ENCODE data around the gene OCLN. TPM values are rescaled to one million over a fixed set of nuclear protein-coding genes. Genes with fewer than 3 reads are reported as not detected.
"Not testable (repeated sequence)": the region's sequence is repeated elsewhere in the genome, so short reads cannot be mapped to it uniquely, and the experiment has no call there.

Gene OCLN
- total RNA-seq, 1 experiment from 2014 or later = 35.4 TPM

DNA sequence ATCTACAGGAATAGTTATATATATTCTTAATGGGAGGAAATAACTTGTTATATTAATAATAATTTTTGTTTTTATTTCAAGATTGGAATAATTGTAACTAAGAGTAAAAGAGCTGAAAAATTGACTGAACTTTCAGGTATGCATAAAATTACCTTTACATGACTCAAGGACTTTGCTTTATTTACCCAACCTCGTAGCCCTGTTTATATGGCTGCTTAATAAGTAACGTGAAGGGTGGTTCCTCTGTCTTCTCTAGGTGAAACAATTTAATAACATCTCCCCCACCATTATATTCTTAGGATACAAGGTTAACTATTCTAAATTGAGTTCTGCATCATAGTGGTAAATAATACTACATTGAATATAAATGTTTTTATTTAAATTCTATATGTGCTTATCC is 75.5 kb downstream of the OCLN start:
- BruUV-seq (replicated peaks) = not testable (repeated sequence)

DNA sequence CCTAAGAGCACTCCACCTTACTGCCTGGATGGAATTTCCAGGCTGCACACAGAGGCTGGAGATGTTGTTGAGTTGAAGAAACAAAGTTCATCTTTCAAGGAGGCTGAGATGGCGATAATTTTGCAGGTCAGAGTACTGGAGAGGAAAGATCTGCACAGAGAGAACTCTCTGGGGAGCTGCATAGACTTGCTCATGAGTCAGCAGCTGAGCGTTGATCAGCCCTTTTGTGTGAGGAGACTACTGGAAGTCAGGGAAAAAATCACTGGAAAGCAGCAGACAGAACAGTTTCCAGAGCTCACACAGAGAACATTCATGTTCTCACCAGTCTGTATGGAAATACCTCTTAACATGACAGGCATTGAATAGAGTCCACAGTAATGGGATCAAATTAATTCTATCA is 90.8 kb downstream of the OCLN start:
- not testable (repeated sequence) for DNase-seq

More for the DNA sequence above, 75.5 kb downstream of the OCLN start:
- H3K9me2 ChIP-seq (replicated peaks; ENCODE audit: low read length); H3K27me3 ChIP-seq (ENCODE audit: low read length); intact Hi-C loops (cut with micrococcal nuclease); ATAC-seq; H3K9ac ChIP-seq (ENCODE audit: low read length); H3K4me2 ChIP-seq (ENCODE audit: low read length); CTCF ChIA-PET; H3K4me1 ChIP-seq (ENCODE audit: insufficient read depth, low read length); H4K20me1 ChIP-seq (ENCODE audit: low read length); H3K36me3 ChIP-seq (ENCODE audit: low read depth, low read length); H3K9me3 ChIP-seq (ENCODE audit: low read length); DNase-seq; H3K79me2 ChIP-seq (ENCODE audit: low read length); H3K27ac ChIP-seq (ENCODE audit: low read length); H3F3A ChIP-seq (ENCODE audit: low read length, unreplicated experiment); POLR2A ChIA-PET (ENCODE audit: unreplicated experiment); H3K4me3 ChIP-seq (ENCODE audit: low read length); H2AFZ ChIP-seq (ENCODE audit: low read length): not testable (repeated sequence)

GRCh38 chr5:69596114-69596840 is 103.7 kb downstream of the OCLN start:
- H3K4me2 ChIP-seq (ENCODE audit: low read length); ATAC-seq; H3K4me3 ChIP-seq (ENCODE audit: low read length); H3K27ac ChIP-seq (ENCODE audit: low read length); H3F3A ChIP-seq (ENCODE audit: low read length, unreplicated experiment); H3K9ac ChIP-seq (ENCODE audit: low read length); POLR2A ChIA-PET (ENCODE audit: unreplicated experiment); intact Hi-C loops (cut with micrococcal nuclease); H3K79me2 ChIP-seq (ENCODE audit: low read length); DNase-seq; H3K4me1 ChIP-seq (ENCODE audit: insufficient read depth, low read length); H3K36me3 ChIP-seq (ENCODE audit: low read depth, low read length); H4K20me1 ChIP-seq (ENCODE audit: low read length); H3K9me2 ChIP-seq (replicated peaks; ENCODE audit: low read length); H3K9me3 ChIP-seq (ENCODE audit: low read length); H3K27me3 ChIP-seq (ENCODE audit: low read length); H2AFZ ChIP-seq (ENCODE audit: low read length); CTCF ChIA-PET; BruUV-seq (replicated peaks): not testable (repeated sequence)

More for the DNA sequence above, 90.8 kb downstream of the OCLN start:
- H3F3A ChIP-seq (ENCODE audit: low read length, unreplicated experiment); H3K36me3 ChIP-seq (ENCODE audit: low read depth, low read length); H3K27me3 ChIP-seq (ENCODE audit: low read length); H4K20me1 ChIP-seq (ENCODE audit: low read length); H3K27ac ChIP-seq (ENCODE audit: low read length); intact Hi-C loops (cut with micrococcal nuclease); BruUV-seq (replicated peaks); H3K79me2 ChIP-seq (ENCODE audit: low read length); H3K4me2 ChIP-seq (ENCODE audit: low read length); ATAC-seq; H2AFZ ChIP-seq (ENCODE audit: low read length); CTCF ChIA-PET; H3K9me3 ChIP-seq (ENCODE audit: low read length); H3K9me2 ChIP-seq (replicated peaks; ENCODE audit: low read length); POLR2A ChIA-PET (ENCODE audit: unreplicated experiment); H3K9ac ChIP-seq (ENCODE audit: low read length); H3K4me3 ChIP-seq (ENCODE audit: low read length); H3K4me1 ChIP-seq (ENCODE audit: insufficient read depth, low read length): not testable (repeated sequence)

DNA sequence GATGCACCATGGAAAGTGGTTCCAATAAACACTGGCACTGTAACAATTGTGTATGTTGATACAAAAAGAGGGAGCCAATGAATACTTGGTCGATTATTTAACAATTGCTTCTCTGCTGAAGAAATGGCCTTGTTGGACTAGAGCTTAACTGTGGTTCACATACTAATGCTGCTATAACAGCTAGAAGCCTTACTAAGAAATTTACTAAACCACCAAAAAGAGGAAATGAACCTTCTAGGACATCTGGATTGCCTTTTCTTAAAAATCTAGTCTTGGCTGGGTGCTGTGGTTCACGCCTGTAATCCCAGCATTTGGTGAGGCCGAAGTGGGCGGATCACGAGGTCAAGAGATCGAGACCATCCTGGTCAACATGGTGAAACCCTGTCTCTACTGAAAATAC is 109.4 kb downstream of the OCLN start:
- H3K36me3 ChIP-seq (ENCODE audit: low read depth, low read length); ATAC-seq; H3K4me1 ChIP-seq (ENCODE audit: insufficient read depth, low read length); intact Hi-C loops (cut with micrococcal nuclease); H3K4me2 ChIP-seq (ENCODE audit: low read length); H3F3A ChIP-seq (ENCODE audit: low read length, unreplicated experiment); POLR2A ChIA-PET (ENCODE audit: unreplicated experiment); H3K79me2 ChIP-seq (ENCODE audit: low read length); BruUV-seq (replicated peaks); H3K9me2 ChIP-seq (replicated peaks; ENCODE audit: low read length); H3K4me3 ChIP-seq (ENCODE audit: low read length); H3K27me3 ChIP-seq (ENCODE audit: low read length); H3K9ac ChIP-seq (ENCODE audit: low read length); H2AFZ ChIP-seq (ENCODE audit: low read length); DNase-seq; CTCF ChIA-PET; H3K9me3 ChIP-seq (ENCODE audit: low read length); H3K27ac ChIP-seq (ENCODE audit: low read length); H4K20me1 ChIP-seq (ENCODE audit: low read length): not testable (repeated sequence)

DNA sequence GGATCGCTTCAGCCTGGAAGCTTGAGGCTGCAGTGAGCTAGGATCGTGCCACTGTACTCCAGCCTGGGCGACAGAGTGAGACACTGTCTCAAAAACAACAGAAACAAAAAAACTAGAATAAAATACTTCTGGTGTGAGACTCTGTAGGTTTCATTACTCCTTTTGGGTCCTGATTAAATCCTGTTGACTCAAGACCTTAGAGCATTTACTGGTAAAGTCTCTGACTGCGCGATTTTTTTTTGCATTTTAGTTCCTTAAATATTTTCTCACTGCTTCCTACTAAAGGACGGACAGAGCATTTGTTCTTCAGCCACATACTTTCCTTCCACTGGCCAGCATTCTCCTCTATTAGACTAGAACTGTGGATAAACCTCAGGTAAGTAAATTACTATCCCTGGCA is 114.2 kb downstream of the OCLN start:
- H3K27me3 ChIP-seq (ENCODE audit: low read length); H3K36me3 ChIP-seq (ENCODE audit: low read depth, low read length); intact Hi-C loops (cut with micrococcal nuclease); H3K4me2 ChIP-seq (ENCODE audit: low read length); H3K9ac ChIP-seq (ENCODE audit: low read length); H3K9me2 ChIP-seq (replicated peaks; ENCODE audit: low read length); H4K20me1 ChIP-seq (ENCODE audit: low read length); CTCF ChIA-PET; H3K9me3 ChIP-seq (ENCODE audit: low read length); H2AFZ ChIP-seq (ENCODE audit: low read length); POLR2A ChIA-PET (ENCODE audit: unreplicated experiment); H3K79me2 ChIP-seq (ENCODE audit: low read length); BruUV-seq (replicated peaks); H3K4me3 ChIP-seq (ENCODE audit: low read length); DNase-seq; H3K4me1 ChIP-seq (ENCODE audit: insufficient read depth, low read length); H3K27ac ChIP-seq (ENCODE audit: low read length); H3F3A ChIP-seq (ENCODE audit: low read length, unreplicated experiment); ATAC-seq: not testable (repeated sequence)

Other genes starting within 250 kb of the OCLN start
- gene CCDC125, start 160.0 kb upstream of the OCLN start, total RNA-seq (2014; rRNA removed) = 4.4 and 4.7 TPM in 2 replicates
- 25.3 and 37.4 TPM in 2 replicates for gene AK6, start 123.3 kb upstream of the OCLN start, total RNA-seq (2014; rRNA removed)
- gene TAF9, start 123.3 kb upstream of the OCLN start, total RNA-seq (2014; rRNA removed) = 61.3 and 61.6 TPM in 2 replicates
- 13.5 TPM in 2 replicates for gene RAD17, start 123.0 kb upstream of the OCLN start, total RNA-seq (2014; rRNA removed)
- 12.5 and 15.4 TPM in 2 replicates for gene MARVELD2, start 77.7 kb upstream of the OCLN start, total RNA-seq (2014; rRNA removed)
- 14.0 and 15.4 TPM in 2 replicates for gene GTF2H2C, start 67.4 kb downstream of the OCLN start, total RNA-seq (2014; rRNA removed)

Measured in PC-3 (cell line).